Activated CD4-positive, alpha-beta T cell treated with anti-CD3 and anti-CD28 coated beads, Interleukin-2, Interleukin-4, amounts not matched to agents 100 ng/mL and 50 ng/mL, durations not matched to agents 16 hours and 8 hours (primary cell): ENCODE measurements around the gene BCL2L14.
A peak's percentile ranks its signal among the peaks of the same experiment; 100 is the strongest.
"Not testable (repeated sequence)": the region's sequence is repeated elsewhere in the genome, so short reads cannot be mapped to it uniquely, and the experiment has no call there.

Experiments used
- DNase-seq: peaks from one replicate; pipeline ENCODE4 v3.0.0-alpha.2; 2020; ENCODE audit warnings: low spot score

Gene BCL2L14

GRCh38 chr12:12108441-12109058, 37.8 kb downstream of the BCL2L14 start:
- DNase-seq: no peak

- peak; percentile 7 for DNase-seq
Observed at GRCh38 chr12:12110923-12111555, 40.3 kb downstream of the BCL2L14 start.

- no peak for DNase-seq
Observed at GRCh38 chr12:12115514-12115913, 44.8 kb downstream of the BCL2L14 start.

- DNase-seq: no peak
Observed at GRCh38 chr12:12116677-12117076, 45.9 kb downstream of the BCL2L14 start.

- DNase-seq: no peak
Observed at GRCh38 chr12:12121061-12121460, 50.3 kb downstream of the BCL2L14 start.

GRCh38 chr12:12123036-12123604, 52.4 kb downstream of the BCL2L14 start:
- DNase-seq: no peak

- DNase-seq: no peak
Observed at GRCh38 chr12:12126551-12126950, 55.8 kb downstream of the BCL2L14 start.

- no peak for DNase-seq
Observed at GRCh38 chr12:12127304-12127703, 56.6 kb downstream of the BCL2L14 start.

GRCh38 chr12:12128670-12129069, 57.9 kb downstream of the BCL2L14 start:
- DNase-seq: no peak

GRCh38 chr12:12133259-12133658, 62.5 kb downstream of the BCL2L14 start:
- no peak for DNase-seq

GRCh38 chr12:12133785-12134184, 63.0 kb downstream of the BCL2L14 start:
- DNase-seq: no peak

GRCh38 chr12:12138203-12139154, 67.7 kb downstream of the BCL2L14 start:
- DNase-seq: no peak

- DNase-seq: no peak
Observed at GRCh38 chr12:12141000-12141399, 70.3 kb downstream of the BCL2L14 start.

- DNase-seq: not testable (repeated sequence)
Observed at GRCh38 chr12:12144531-12144930, 73.8 kb downstream of the BCL2L14 start.

GRCh38 chr12:12147111-12147510, 76.4 kb downstream of the BCL2L14 start:
- no peak for DNase-seq
